Nephron progenitor cell (in vitro differentiated cells): Measurements from ENCODE around the gene TSPAN15.
A peak's percentile ranks its signal among the peaks of the same experiment; 100 is the strongest.

Experiments used
- DNase-seq: peaks from one replicate; pipeline ENCODE4 v3.0.0; 2021
- H3K27ac Mint-ChIP-seq: 2 replicates; pipeline ENCODE4 v1.8.0; 2021; ENCODE audit warnings: mild to moderate bottlenecking, moderate library complexity, mixed read lengths
- H3K27me3 Mint-ChIP-seq: 2 replicates; pipeline ENCODE4 v1.8.0; 2021; ENCODE audit warnings: mild to moderate bottlenecking, low read depth, mixed read lengths; ENCODE audit not compliant: poor library complexity
- H3K36me3 Mint-ChIP-seq: 2 replicates; pipeline ENCODE4 v1.8.0; 2021; ENCODE audit warnings: low read depth, mixed read lengths
- H3K4me1 Mint-ChIP-seq: 2 replicates; pipeline ENCODE4 v1.8.0; 2021; ENCODE audit warnings: mixed read lengths
- H3K4me3 Mint-ChIP-seq: 2 replicates; pipeline ENCODE4 v1.8.0; 2021; ENCODE audit warnings: mild to moderate bottlenecking, moderate library complexity, mixed read lengths
- H3K9me3 Mint-ChIP-seq: 2 replicates; pipeline ENCODE4 v1.8.0; 2021; ENCODE audit warnings: mild to moderate bottlenecking, moderate library complexity, mixed read lengths
- CTCF ChIP-seq: fragments of 200-600 bp; sonication (generic); IDR thresholded peaks from 2 replicates; pipeline ENCODE4 v1.5.0; 2021; ENCODE audit warnings: antibody characterized with exemption

The TSPAN15 gene

GRCh38 chr10:69406302-69406811 is 44.9 kb upstream of the TSPAN15 start:
- Mint-ChIP-seq H3K9me3 (no peaks in the 10 kb centered on the region), H3K27ac (peak overlapping the region; percentile 49), H3K4me1 (peaks cover 45% of the 10 kb centered on the region), H3K4me3 (no peak overlapping the region), H3K36me3 (peaks cover 18% of the 10 kb centered on the region), H3K27me3 (peaks cover 17% of the 10 kb centered on the region)
- peak; percentile 29 for DNase-seq
- no peak for TF ChIP-seq CTCF

- Mint-ChIP-seq H3K36me3 (peaks cover 12% of the 10 kb centered on the region), H3K4me1 (peaks cover 45% of the 10 kb centered on the region), H3K27ac (peak overlapping the region; percentile 49), H3K4me3 (no peak overlapping the region), H3K27me3 (peaks cover 17% of the 10 kb centered on the region), H3K9me3 (no peaks in the 10 kb centered on the region)
- no peak for TF ChIP-seq CTCF
- DNase-seq = no peak
These were observed 44.3 kb upstream of the TSPAN15 start for GRCh38 chr10:69406816-69407580.

GRCh38 chr10:69407621-69408301 is 43.5 kb upstream of the TSPAN15 start:
- H3K27me3 Mint-ChIP-seq = peaks cover 17% of the 10 kb centered on the region
- no peak for DNase-seq
- TF ChIP-seq CTCF = peak; percentile 21
- H3K9me3 Mint-ChIP-seq = no peaks in the 10 kb centered on the region
- no peak overlapping the region for H3K27ac Mint-ChIP-seq
- peaks cover 45% of the 10 kb centered on the region for H3K4me1 Mint-ChIP-seq
- H3K4me3 Mint-ChIP-seq = no peak overlapping the region
- H3K36me3 Mint-ChIP-seq = peaks cover 7% of the 10 kb centered on the region

GRCh38 chr10:69408318-69409175 is 42.7 kb upstream of the TSPAN15 start:
- H3K4me1 Mint-ChIP-seq = peaks cover 45% of the 10 kb centered on the region
- peak; percentile 95 for DNase-seq

GRCh38 chr10:69409176-69409495 is 42.1 kb upstream of the TSPAN15 start:
- Mint-ChIP-seq H3K9me3 (no peaks in the 10 kb centered on the region), H3K27ac (no peak overlapping the region), H3K4me1 (peaks cover 45% of the 10 kb centered on the region), H3K4me3 (peak overlapping the region; percentile 28), H3K27me3 (peaks cover 20% of the 10 kb centered on the region), H3K36me3 (peaks cover 5% of the 10 kb centered on the region)
- TF ChIP-seq CTCF = no peak
- DNase-seq = no peak

More at GRCh38 chr10:69408318-69409175, 42.7 kb upstream of the TSPAN15 start:
- TF ChIP-seq CTCF = peak; percentile 58
- Mint-ChIP-seq H3K9me3 (no peaks in the 10 kb centered on the region), H3K36me3 (peaks cover 5% of the 10 kb centered on the region), H3K27me3 (peaks cover 20% of the 10 kb centered on the region), H3K27ac (no peak overlapping the region), H3K4me3 (peak overlapping the region; percentile 55)
